WTC11 (cell line): ENCODE results near the gene ABTB2. TPM values are rescaled to one million over a fixed set of nuclear protein-coding genes. Genes with fewer than 3 reads are reported as not detected.

ENCODE experiments used
- ATAC-seq: fragments of 200-7000 bp; cut with Tn5 transposase; 2 replicates; pipeline ENCODE4 v1.10.0; 2021; ENCODE audit warnings: mild to moderate bottlenecking, moderate library complexity
- CTCF ChIA-PET: fragments of 300-600 bp; sonication (Branson Sonifier 250); formaldehyde crosslinking; loops from one replicate; lab custom pipeline; 2021; ENCODE audit warnings: antibody characterized with exemption; lab: Charles Lee
- POLR2A ChIA-PET: fragments of 350-600 bp; sonication (Branson Sonifier 250); formaldehyde crosslinking; loops from one replicate; lab custom pipeline; 2021; ENCODE audit warnings: antibody characterized with exemption; lab: Charles Lee
- DNase-seq: peaks from one replicate; pipeline ENCODE4 v3.0.0; 2021; ENCODE audit warnings: low spot score
- H3K27ac Mint-ChIP-seq: 2 replicates; pipeline ENCODE4 v1.8.0; 2021; ENCODE audit warnings: mixed read lengths
- H3K27me3 Mint-ChIP-seq: 2 replicates; pipeline ENCODE4 v1.8.0; 2021; ENCODE audit warnings: low read depth, mild to moderate bottlenecking, moderate library complexity, mixed read lengths
- H3K36me3 Mint-ChIP-seq: 2 replicates; pipeline ENCODE4 v1.8.0; 2021; ENCODE audit warnings: mixed read lengths
- H3K4me1 Mint-ChIP-seq: 2 replicates; pipeline ENCODE4 v1.8.0; 2022; ENCODE audit warnings: mixed read lengths
- H3K4me3 Mint-ChIP-seq: 2 replicates; pipeline ENCODE4 v1.8.0; 2021; ENCODE audit warnings: mild to moderate bottlenecking, moderate library complexity, mixed read lengths
- H3K9me3 Mint-ChIP-seq: 2 replicates; pipeline ENCODE4 v1.8.0; 2021; ENCODE audit warnings: mixed read lengths
- ATF1 ChIP-seq: sonication (generic); formaldehyde crosslinking; IDR thresholded peaks from 2 replicates; pipeline ENCODE4 v1.8.1; 2023; ENCODE audit warnings: mild to moderate bottlenecking, moderate library complexity, missing genetic modification reagents
- FOXJ3 ChIP-seq: sonication (generic); formaldehyde crosslinking; IDR thresholded peaks from 2 replicates; pipeline ENCODE4 v1.9.0; 2021; ENCODE audit warnings: missing genetic modification reagents, mild to moderate bottlenecking, borderline replicate concordance
- IRF2 ChIP-seq: sonication (generic); formaldehyde crosslinking; IDR thresholded peaks from 2 replicates; pipeline ENCODE4 v1.8.0; 2022; ENCODE audit warnings: low read depth, missing genetic modification reagents, borderline replicate concordance
- JAZF1 ChIP-seq: fragments of 250-450 bp; sonication (Bioruptor Pico); IDR thresholded peaks from 2 replicates; pipeline ENCODE4 v1.9.0; 2021; ENCODE audit warnings: moderate library complexity, mild to moderate bottlenecking, inconsistent platforms
- total RNA-seq: library from RNA; stranded (reverse); gene quantifications from 3 replicates; pipeline ENCODE4 v1.2.3, GENCODE V29; 2021
- TF ChIP-seq, protein P1 (sequence below): fragments of 200-600 bp; IDR thresholded peaks from 2 replicates; pipeline ENCODE4 v1.8.0; 2022; ENCODE audit warnings: antibody characterized with exemption
- TF ChIP-seq, protein P2 (sequence below): sonication (generic); formaldehyde crosslinking; IDR thresholded peaks from 2 replicates; pipeline ENCODE4 v1.8.1; 2023; ENCODE audit warnings: mild to moderate bottlenecking, missing genetic modification reagents
- TF ChIP-seq, protein P3 (sequence below): sonication (generic); formaldehyde crosslinking; IDR thresholded peaks from 2 replicates; pipeline ENCODE4 v1.8.1; 2023; ENCODE audit warnings: mild to moderate bottlenecking, moderate library complexity, missing genetic modification reagents
- TF ChIP-seq, protein P4 (sequence below): sonication (generic); formaldehyde crosslinking; IDR thresholded peaks from 2 replicates; pipeline ENCODE4 v1.8.0; 2022; ENCODE audit warnings: mild to moderate bottlenecking, missing genetic modification reagents
- TF ChIP-seq, protein P5 (sequence below): sonication (generic); formaldehyde crosslinking; IDR thresholded peaks from 2 replicates; pipeline ENCODE4 v1.8.1; 2022; ENCODE audit warnings: mild to moderate bottlenecking, missing genetic modification reagents, moderate library complexity, borderline replicate concordance
- TF ChIP-seq, protein P6 (sequence below): sonication (generic); formaldehyde crosslinking; IDR thresholded peaks from 2 replicates; pipeline ENCODE4 v1.8.1; 2022; ENCODE audit warnings: low read depth, missing genetic modification reagents, borderline replicate concordance
- TF ChIP-seq, protein P7 (sequence below): sonication (generic); formaldehyde crosslinking; IDR thresholded peaks from 2 replicates; pipeline ENCODE4 v1.8.0; 2022; ENCODE audit warnings: missing genetic modification reagents

ABTB2 gene
- total RNA-seq, 1 experiment from 2014 or later = 12.8 TPM

DNA sequence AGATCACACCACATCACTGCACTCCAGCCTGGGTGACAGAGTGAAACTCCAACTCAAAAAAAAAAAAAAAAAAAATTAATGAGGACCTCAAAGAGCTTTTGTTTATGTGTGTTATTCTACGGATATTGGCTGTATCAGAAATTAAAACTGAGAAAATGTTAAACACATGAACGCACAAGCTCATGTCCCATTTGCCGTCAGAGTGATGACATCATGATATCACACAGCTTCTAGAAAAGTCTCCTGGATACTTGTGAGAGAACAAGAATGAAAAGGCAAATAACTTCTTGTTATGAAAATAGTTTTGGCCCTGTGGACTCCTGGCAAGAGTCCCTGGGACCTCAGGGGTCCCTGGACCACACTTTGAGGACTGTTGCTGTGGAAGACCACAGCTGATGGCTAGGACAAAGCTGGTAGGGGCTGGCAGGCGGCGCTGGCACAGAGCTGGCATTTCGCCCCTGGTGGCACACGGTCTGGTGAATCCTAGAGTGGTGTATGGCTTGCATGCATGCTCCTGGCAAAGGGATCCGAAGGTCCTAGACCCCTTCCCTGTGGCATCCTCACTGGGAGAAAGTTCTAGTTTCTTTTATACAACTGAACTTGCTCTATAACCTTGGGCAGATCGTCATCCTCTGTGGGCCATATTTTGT, 178.7 kb downstream of the ABTB2 start:
- 0 out of 2 replicates have a peak, but pooled peaks cover 6% of the 10 kb centered on the region for H3K4me1 Mint-ChIP-seq
- no peaks in the 10 kb centered on the region for H3K9me3 Mint-ChIP-seq
- ChIA-PET POLR2A (interaction anchor here (0.7 to 1.6 kb wide), 2 partner anchors 9 to 178 kb away, joined by 7 read pairs; partner anchors contain the start of gene ABTB2), CTCF (interaction anchor here (0.7 to 1.8 kb wide), 6 partner anchors 25 to 313 kb away, joined by 3 to 10 read pairs (median 4); partner anchors contain the start of gene ABTB2)
- H3K27ac Mint-ChIP-seq = no peak overlapping the region
- TF ChIP-seq, protein P1, sequence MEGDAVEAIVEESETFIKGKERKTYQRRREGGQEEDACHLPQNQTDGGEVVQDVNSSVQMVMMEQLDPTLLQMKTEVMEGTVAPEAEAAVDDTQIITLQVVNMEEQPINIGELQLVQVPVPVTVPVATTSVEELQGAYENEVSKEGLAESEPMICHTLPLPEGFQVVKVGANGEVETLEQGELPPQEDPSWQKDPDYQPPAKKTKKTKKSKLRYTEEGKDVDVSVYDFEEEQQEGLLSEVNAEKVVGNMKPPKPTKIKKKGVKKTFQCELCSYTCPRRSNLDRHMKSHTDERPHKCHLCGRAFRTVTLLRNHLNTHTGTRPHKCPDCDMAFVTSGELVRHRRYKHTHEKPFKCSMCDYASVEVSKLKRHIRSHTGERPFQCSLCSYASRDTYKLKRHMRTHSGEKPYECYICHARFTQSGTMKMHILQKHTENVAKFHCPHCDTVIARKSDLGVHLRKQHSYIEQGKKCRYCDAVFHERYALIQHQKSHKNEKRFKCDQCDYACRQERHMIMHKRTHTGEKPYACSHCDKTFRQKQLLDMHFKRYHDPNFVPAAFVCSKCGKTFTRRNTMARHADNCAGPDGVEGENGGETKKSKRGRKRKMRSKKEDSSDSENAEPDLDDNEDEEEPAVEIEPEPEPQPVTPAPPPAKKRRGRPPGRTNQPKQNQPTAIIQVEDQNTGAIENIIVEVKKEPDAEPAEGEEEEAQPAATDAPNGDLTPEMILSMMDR = no peak
- TF ChIP-seq, protein P2, sequence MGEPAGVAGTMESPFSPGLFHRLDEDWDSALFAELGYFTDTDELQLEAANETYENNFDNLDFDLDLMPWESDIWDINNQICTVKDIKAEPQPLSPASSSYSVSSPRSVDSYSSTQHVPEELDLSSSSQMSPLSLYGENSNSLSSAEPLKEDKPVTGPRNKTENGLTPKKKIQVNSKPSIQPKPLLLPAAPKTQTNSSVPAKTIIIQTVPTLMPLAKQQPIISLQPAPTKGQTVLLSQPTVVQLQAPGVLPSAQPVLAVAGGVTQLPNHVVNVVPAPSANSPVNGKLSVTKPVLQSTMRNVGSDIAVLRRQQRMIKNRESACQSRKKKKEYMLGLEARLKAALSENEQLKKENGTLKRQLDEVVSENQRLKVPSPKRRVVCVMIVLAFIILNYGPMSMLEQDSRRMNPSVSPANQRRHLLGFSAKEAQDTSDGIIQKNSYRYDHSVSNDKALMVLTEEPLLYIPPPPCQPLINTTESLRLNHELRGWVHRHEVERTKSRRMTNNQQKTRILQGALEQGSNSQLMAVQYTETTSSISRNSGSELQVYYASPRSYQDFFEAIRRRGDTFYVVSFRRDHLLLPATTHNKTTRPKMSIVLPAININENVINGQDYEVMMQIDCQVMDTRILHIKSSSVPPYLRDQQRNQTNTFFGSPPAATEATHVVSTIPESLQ (CRISPR knock-in tag) = no peak
- TF ChIP-seq IRF2 (no peak), FOXJ3 (CRISPR knock-in tag) (no peak), ATF1 (no peak), JAZF1 (no peak)
- TF ChIP-seq, protein P3, sequence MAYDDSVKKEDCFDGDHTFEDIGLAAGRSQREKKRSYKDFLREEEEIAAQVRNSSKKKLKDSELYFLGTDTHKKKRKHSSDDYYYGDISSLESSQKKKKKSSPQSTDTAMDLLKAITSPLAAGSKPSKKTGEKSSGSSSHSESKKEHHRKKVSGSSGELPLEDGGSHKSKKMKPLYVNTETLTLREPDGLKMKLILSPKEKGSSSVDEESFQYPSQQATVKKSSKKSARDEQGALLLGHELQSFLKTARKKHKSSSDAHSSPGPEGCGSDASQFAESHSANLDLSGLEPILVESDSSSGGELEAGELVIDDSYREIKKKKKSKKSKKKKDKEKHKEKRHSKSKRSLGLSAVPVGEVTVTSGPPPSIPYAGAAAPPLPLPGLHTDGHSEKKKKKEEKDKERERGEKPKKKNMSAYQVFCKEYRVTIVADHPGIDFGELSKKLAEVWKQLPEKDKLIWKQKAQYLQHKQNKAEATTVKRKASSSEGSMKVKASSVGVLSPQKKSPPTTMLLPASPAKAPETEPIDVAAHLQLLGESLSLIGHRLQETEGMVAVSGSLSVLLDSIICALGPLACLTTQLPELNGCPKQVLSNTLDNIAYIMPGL = no peak
- TF ChIP-seq, protein P4, sequence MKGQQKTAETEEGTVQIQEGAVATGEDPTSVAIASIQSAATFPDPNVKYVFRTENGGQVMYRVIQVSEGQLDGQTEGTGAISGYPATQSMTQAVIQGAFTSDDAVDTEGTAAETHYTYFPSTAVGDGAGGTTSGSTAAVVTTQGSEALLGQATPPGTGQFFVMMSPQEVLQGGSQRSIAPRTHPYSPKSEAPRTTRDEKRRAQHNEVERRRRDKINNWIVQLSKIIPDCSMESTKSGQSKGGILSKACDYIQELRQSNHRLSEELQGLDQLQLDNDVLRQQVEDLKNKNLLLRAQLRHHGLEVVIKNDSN (CRISPR knock-in tag) = no peak
- TF ChIP-seq, protein P5, sequence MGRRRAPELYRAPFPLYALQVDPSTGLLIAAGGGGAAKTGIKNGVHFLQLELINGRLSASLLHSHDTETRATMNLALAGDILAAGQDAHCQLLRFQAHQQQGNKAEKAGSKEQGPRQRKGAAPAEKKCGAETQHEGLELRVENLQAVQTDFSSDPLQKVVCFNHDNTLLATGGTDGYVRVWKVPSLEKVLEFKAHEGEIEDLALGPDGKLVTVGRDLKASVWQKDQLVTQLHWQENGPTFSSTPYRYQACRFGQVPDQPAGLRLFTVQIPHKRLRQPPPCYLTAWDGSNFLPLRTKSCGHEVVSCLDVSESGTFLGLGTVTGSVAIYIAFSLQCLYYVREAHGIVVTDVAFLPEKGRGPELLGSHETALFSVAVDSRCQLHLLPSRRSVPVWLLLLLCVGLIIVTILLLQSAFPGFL (CRISPR knock-in tag) = no peak
- TF ChIP-seq, protein P6, sequence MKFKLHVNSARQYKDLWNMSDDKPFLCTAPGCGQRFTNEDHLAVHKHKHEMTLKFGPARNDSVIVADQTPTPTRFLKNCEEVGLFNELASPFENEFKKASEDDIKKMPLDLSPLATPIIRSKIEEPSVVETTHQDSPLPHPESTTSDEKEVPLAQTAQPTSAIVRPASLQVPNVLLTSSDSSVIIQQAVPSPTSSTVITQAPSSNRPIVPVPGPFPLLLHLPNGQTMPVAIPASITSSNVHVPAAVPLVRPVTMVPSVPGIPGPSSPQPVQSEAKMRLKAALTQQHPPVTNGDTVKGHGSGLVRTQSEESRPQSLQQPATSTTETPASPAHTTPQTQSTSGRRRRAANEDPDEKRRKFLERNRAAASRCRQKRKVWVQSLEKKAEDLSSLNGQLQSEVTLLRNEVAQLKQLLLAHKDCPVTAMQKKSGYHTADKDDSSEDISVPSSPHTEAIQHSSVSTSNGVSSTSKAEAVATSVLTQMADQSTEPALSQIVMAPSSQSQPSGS (CRISPR knock-in tag) = no peak
- TF ChIP-seq, protein P7, sequence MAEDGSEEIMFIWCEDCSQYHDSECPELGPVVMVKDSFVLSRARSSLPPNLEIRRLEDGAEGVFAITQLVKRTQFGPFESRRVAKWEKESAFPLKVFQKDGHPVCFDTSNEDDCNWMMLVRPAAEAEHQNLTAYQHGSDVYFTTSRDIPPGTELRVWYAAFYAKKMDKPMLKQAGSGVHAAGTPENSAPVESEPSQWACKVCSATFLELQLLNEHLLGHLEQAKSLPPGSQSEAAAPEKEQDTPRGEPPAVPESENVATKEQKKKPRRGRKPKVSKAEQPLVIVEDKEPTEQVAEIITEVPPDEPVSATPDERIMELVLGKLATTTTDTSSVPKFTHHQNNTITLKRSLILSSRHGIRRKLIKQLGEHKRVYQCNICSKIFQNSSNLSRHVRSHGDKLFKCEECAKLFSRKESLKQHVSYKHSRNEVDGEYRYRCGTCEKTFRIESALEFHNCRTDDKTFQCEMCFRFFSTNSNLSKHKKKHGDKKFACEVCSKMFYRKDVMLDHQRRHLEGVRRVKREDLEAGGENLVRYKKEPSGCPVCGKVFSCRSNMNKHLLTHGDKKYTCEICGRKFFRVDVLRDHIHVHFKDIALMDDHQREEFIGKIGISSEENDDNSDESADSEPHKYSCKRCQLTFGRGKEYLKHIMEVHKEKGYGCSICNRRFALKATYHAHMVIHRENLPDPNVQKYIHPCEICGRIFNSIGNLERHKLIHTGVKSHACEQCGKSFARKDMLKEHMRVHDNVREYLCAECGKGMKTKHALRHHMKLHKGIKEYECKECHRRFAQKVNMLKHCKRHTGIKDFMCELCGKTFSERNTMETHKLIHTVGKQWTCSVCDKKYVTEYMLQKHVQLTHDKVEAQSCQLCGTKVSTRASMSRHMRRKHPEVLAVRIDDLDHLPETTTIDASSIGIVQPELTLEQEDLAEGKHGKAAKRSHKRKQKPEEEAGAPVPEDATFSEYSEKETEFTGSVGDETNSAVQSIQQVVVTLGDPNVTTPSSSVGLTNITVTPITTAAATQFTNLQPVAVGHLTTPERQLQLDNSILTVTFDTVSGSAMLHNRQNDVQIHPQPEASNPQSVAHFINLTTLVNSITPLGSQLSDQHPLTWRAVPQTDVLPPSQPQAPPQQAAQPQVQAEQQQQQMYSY (CRISPR knock-in tag) = no peak
- H3K4me3 Mint-ChIP-seq = no peak overlapping the region
- no peak for ATAC-seq
- no peaks in the 10 kb centered on the region for H3K27me3 Mint-ChIP-seq
- H3K36me3 Mint-ChIP-seq = no peaks in the 10 kb centered on the region
- no peak for DNase-seq
